ENCODE data around the gene NUP188.

The NUP188 gene

DNA sequence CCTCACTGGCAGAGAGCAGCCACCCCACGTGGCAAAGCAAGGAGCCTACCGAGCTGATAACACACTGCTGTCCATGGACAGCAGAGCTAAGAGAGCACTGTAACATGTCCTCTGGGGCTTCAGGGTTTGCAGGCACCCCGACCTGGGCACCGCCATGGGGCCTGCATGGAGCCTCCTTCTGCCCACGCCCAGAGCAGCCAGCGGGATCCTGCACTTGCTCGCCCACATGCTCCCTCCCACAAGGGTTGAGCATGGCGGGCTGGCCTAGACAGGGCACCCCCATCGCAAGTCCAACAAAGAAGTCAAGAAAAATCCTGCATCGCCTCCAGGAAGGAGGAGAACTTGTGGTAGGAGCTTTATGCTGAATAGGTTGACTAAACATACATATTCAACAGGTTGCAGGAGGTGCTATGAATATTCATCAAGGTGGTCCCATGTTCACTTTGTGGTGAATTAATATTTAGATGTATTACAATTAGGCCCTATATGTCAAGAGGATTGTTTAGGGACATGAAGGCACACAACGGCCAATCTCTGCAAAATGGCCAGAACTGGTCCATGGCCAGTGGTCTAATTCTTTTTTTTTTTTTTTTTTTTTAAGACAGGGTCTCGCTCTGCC lies 85.2 kb downstream of the NUP188 start:
- no peak overlapping the region for H3K4me3 ChIP-seq (ENCODE audit: low read depth, low read length)
- TF ChIP-seq, protein P1, sequence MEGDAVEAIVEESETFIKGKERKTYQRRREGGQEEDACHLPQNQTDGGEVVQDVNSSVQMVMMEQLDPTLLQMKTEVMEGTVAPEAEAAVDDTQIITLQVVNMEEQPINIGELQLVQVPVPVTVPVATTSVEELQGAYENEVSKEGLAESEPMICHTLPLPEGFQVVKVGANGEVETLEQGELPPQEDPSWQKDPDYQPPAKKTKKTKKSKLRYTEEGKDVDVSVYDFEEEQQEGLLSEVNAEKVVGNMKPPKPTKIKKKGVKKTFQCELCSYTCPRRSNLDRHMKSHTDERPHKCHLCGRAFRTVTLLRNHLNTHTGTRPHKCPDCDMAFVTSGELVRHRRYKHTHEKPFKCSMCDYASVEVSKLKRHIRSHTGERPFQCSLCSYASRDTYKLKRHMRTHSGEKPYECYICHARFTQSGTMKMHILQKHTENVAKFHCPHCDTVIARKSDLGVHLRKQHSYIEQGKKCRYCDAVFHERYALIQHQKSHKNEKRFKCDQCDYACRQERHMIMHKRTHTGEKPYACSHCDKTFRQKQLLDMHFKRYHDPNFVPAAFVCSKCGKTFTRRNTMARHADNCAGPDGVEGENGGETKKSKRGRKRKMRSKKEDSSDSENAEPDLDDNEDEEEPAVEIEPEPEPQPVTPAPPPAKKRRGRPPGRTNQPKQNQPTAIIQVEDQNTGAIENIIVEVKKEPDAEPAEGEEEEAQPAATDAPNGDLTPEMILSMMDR (IDR thresholded peaks at IDR 0.05; ENCODE audit: borderline replicate concordance, insufficient read depth, low read depth, low read length): no peak

DNA sequence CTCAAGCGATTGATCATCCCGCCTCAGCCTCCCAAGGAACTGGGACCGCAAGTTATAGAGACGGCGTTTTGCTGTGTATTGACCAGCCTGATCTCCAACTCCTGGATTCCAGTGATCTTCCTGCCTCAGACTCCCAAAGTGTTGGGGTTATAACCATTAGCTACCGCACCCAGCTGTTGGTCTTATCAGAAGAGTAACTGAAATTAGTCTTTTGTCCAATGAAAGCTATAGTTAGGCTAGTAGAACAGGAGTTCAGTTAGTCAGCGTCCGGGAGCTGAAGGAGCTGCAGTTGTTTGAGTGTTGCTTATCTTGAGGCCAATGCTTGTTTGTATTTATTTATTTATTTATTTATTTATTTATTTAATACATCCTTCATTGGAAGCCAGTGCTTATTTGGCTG lies 85.7 kb downstream of the NUP188 start:
- H3K4me3 ChIP-seq (ENCODE audit: low read depth, low read length): no peak overlapping the region
- TF ChIP-seq, protein P1 (IDR thresholded peaks at IDR 0.05; ENCODE audit: borderline replicate concordance, insufficient read depth, low read depth, low read length): no peak

DNA sequence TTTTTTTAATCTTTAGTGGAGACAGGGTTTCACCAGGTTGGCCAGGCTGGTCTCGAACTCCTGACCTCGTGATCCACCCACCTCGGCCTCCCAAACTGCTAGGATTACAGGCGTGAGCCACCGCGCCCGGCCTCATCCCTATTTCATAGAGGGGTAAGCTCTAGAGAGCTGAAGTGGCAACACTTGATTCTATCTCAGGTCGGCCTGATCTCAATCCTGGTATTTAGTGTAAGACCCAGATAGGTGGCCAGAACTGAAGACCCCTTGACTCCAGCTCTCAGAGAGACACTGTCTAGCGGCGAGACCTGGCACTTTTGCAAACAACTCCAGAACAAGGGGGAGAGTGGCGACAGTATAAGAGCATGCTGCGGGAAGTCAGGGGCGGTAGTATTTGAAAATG lies 88.3 kb downstream of the NUP188 start:
- peak overlapping the region; percentile 32 for H3K4me3 ChIP-seq (ENCODE audit: low read depth, low read length)

DNA sequence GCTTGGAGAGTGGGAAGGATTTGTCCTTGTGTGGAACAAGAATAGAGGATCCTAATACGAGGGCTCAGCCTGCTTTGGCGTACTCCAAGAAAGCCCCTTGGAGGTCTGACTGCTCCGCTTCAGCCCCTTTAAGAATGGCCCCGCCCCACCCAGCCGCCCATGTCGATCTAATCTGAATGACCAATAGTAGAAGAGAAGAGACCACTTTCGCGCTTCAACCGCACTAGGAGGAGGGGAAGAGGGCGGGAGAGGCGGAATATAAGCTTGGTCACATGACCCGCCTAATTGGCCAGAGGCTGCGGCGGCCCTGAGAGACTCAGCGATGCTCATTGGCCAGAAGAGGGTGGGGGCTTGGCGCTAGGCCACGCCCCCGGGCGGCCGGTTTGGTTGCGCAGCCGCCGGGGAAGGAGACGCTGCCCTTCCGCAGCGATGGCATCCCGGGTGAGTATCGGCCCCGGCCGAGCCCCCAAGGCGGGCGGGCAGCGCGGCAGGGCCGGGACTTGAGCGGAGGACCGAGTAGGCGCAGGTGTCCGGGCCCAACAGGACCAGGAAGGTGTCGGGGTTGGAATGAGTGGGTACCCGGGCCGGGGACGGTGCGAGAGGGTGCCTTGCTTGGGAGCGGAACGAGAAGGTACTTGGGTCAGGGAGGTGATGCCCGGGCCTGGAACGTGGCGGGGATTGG lies 88.9 kb downstream of the NUP188 start, which contains the start of gene MIGA2:
MIGA2 (plus strand) TSS at position 386 of the 682 bp plus-strand sequence. CDS start 3,969 bp downstream, outside the sequence.
- H3K4me3 ChIP-seq (ENCODE audit: low read depth, low read length): peak within 1 kb of the TSS; percentile 70
- TF ChIP-seq, protein P1 (IDR thresholded peaks at IDR 0.05; ENCODE audit: borderline replicate concordance, insufficient read depth, low read depth, low read length): no peak

DNA sequence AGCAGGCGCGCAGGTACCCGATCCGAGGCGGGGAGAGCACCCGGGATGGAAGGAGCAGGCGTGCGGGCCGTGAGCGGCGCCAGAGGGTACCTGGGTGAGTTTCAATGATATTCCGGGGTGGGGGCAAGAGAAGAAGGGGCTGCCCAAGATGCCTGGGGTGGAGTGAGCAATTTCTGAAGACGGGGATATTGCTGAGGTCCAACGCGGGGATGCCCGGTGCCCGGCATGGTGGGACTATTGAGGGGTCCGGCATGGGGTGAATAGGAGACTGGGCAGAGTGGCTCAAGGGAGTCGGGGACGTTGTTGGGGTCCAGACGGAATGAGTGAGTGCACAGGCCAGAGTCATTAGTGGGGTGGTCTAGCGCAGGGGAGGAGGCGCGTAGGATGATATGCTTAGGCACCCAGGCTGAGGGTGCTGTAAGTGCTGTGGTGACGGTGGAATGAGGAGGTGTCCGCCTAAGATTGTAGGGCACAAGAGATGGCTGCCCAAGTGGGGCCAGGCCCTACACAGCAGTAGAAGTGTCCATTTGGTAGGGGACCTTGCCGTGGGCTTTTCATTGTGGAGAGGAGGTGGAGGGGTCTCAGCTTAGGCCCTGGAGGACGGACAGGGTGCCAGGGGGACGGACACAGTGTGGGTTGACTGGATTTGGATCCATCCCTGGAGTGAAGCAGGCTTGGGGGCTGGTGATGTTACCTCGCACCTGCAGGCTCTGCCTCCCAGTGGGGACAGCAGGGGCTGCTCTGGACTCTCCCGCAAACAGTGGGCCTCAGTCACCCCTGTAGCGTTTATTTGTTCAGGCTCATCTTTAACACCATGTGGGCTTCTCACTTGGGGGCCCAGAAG lies 89.6 kb downstream of the NUP188 start:
- TF ChIP-seq, protein P1 (IDR thresholded peaks at IDR 0.05; ENCODE audit: borderline replicate concordance, insufficient read depth, low read depth, low read length): no peak

DNA sequence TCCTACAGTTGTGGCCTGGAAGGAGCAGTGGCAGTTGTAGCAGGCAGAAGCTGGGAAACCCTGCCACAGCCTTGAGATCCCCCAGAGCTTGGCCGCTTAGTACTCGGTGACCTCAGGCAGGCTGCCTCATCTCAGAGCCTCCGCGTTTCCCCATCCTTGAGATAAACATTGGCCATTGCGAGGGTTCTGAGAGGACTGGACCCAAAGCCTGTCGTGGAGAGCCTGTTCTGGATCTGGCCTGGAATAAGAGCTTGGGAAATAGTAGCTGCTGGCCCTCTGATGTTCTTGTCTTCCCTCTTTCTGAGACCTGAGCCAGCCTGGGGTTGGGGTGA lies 90.2 kb downstream of the NUP188 start:
- TF ChIP-seq, protein P1 (IDR thresholded peaks at IDR 0.05; ENCODE audit: borderline replicate concordance, insufficient read depth, low read depth, low read length): no peak
- no peak overlapping the region for H3K4me3 ChIP-seq (ENCODE audit: low read depth, low read length)

More for the DNA sequence above, 89.6 kb downstream of the NUP188 start:
- H3K4me3 ChIP-seq (ENCODE audit: low read depth, low read length): peak overlapping the region; percentile 70

DNA sequence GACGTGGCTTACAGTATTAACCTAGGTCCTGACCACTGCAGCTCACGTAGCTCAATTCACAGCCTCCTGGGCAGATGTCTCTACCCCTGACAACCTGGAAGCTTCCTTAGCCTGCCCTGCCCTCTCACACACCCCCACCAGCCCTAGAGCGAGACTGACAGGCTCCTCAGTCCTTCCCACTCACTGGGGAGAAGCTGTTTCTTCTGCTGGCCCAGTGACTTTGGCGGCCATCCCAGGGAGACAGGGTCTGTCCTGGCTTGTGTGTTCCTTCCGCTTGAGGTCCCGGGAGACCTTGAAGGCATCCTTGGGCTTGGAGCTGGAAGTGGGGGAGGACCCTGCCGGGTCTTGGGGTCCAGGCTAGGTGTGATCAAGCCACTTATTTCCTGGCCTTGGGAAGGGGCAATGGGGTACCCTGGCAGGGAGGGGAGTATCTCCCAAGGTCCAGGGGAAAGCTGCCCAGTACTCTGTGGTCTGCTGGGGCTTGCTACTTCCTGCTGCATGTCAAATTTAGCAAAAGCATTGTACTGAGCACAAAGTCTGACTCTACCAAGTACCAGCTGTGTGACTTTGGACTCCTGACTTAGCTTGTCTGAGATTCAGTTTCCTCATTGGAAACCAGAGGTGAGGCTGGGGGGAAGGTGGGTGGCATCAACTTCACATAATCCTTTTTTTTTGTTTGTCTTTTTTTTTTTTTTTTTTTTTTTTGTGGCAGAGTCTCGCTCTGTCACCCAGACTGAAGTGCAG lies 90.8 kb downstream of the NUP188 start:
- TF ChIP-seq, protein P1 (IDR thresholded peaks at IDR 0.05; ENCODE audit: borderline replicate concordance, insufficient read depth, low read depth, low read length): no peak
- no peak overlapping the region for H3K4me3 ChIP-seq (ENCODE audit: low read depth, low read length)
